Measurements from ENCODE around the gene PEX14.
A peak's percentile ranks its signal among the peaks of the same experiment; 100 is the strongest.

The PEX14 gene

DNA sequence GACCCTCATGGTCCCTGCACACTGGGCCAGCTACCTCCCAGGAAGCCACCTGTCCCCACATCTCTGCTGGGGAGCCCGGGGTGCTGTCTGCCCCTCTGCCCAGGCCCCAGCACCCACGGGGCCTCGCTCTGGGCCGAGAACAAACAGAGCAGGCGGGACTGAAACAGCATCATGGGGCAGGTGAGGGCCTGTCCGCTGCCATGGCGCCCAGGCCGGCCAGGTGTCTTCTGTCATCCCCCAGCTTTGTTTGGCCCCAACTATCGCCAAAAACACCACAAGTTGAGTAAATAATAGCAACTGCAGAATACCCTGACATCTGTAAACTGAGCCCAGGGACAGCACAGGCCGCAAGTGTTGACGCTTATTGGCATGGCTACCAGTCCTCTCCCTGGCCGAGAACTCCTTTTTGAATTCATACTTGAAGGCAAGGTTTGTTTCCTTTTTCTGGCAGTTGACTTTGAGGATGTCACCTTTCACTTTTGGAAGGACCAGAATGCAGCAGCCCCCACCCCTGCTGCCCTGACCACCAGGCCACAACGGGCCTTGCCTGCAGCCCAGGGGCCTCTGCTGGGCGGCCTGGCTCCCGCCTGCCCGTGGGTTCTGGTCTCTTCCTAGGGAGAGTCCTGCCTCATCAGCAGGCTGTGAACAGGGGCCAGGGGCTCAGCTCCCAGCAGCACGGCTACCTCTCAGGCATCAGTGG, 169.0 kb downstream of the PEX14 start:
- TF ChIP-seq, protein P1, sequence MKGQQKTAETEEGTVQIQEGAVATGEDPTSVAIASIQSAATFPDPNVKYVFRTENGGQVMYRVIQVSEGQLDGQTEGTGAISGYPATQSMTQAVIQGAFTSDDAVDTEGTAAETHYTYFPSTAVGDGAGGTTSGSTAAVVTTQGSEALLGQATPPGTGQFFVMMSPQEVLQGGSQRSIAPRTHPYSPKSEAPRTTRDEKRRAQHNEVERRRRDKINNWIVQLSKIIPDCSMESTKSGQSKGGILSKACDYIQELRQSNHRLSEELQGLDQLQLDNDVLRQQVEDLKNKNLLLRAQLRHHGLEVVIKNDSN (IDR thresholded peaks at IDR 0.05): no peak
- TF ChIP-seq, protein P2, sequence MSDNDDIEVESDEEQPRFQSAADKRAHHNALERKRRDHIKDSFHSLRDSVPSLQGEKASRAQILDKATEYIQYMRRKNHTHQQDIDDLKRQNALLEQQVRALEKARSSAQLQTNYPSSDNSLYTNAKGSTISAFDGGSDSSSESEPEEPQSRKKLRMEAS (IDR thresholded peaks at IDR 0.05): no peak
- no peak for TF ChIP-seq NFIC (IDR thresholded peaks at IDR 0.05)

DNA sequence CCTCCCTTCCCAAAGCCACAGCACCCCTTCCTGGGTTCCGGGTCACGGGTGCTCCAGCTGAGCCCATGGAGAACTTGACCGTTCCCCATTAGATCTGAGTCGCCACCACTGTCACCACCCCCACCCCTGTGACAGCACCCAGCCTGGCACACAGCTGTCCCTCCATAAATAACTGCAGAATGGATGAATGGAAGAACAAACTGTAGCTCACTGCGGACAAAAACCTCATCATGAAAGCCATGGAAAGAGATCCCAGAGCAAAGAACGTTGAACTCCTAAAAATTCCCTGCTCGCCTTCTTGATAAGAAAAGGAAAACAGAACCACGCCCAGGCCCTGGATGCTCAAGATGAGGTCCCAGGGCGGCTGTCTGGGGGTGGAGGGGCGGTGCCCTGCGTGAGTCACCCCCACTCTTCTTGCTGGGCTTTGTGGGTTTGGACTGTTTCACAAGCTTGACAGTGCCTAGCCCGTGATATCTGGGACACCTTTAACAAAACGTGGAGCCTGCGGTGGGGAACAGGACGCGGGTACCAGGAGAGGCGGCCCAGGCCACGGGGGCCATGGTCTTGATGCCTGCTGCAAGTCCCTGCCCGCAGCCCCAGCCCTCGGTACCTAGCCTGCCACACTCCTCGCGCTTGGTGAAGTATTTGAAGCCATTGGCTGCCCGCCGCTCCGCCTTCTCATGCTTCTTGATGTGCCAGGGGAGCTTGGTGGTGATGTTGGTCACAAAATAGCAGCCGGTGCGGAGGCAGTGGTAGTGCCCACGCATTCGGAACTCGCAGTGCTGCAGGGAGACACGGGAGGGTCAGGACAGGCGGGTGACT, 169.8 kb downstream of the PEX14 start:
- TF ChIP-seq YY1 (IDR thresholded peaks at IDR 0.05; ENCODE audit: low read depth): no peak

DNA sequence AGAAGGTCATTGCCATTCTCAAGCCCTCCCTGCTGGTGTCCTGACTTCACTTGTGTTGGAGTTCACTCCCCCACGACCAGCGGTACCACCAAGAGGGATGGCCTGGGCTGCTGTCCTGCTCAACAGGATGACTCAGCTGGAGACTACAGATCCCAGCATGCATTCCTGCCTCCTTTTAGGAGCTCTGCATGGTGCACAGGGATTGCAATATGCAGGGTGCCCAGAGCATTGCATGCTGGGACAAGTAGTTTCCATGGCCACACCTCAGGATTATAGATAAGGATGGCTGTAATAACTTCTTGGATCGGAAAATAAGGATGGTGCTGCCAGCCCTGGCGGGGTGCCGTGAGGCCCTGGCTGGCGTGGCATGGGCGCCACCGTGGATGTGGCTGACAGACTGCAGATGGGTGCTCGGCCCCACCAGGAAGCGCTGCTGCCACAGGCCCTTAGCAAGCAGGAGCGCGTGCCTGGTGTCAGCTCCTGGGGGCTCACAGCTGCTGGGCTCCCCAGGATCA, 171.7 kb downstream of the PEX14 start:
- 0 out of 2 replicates have a peak, but pooled peaks have one; percentile 36 for TF ChIP-seq YY1 (IDR thresholded peaks at IDR 0.05; ENCODE audit: low read depth)
- no peak for TF ChIP-seq EP300 (IDR thresholded peaks at IDR 0.05; ENCODE audit: borderline replicate concordance)

DNA sequence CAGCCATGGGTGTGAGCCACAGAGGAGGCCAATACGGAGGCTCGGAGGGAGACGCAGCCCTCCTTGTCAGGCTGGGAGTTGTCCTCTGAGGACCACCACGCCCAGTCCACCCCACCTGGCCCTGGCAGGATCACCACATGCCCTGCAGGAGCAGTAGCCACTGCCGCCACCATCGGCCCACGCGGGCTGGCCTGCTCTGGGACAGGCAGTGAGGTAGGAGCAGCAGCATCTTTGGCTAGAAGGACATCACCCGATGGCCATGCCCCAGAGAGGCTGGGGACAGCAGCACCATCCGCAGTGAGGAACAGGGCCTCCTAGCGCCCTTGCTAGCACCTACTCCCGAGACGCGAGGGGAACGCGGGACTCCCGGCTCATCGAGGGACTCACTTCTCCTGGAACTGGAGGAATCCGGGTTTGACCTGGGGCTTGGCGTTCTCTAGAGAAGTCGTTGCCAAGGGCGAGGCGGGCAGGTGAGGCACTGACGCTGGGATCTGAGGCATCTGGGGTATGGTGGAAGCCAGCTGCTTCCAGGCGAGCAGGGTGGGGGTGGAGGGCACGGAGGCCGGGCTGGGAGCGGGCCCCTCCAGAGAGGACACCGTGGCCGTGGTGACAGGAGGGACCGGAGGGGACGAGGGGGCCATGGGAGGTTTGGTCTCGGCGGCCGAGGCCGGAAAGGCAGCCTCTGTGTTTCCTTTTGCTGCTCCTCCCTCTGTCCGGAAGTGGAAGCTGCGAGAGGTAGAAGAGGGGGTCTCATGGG, 172.8 kb downstream of the PEX14 start:
- TF ChIP-seq, protein P1 (IDR thresholded peaks at IDR 0.05): no peak
- TF ChIP-seq ZBTB7A (IDR thresholded peaks at IDR 0.05; ENCODE audit: low read depth) (no peak), EGR1 (IDR thresholded peaks at IDR 0.05) (no peak), TCF12 (IDR thresholded peaks at IDR 0.05; ENCODE audit: low read depth) (no peak), EP300 (IDR thresholded peaks at IDR 0.05; ENCODE audit: borderline replicate concordance) (no peak), YY1 (IDR thresholded peaks at IDR 0.05; ENCODE audit: low read depth) (no peak), CEBPB (IDR thresholded peaks at IDR 0.05) (no peak), RAD21 (IDR thresholded peaks at IDR 0.05; ENCODE audit: low read depth) (no peak), TAF1 (IDR thresholded peaks at IDR 0.05; ENCODE audit: low read depth) (no peak), CREB1 (IDR thresholded peaks at IDR 0.05; ENCODE audit: low read depth) (no peak), FOXM1 (IDR thresholded peaks at IDR 0.05; ENCODE audit: borderline replicate concordance, low read depth) (no peak), TEAD4 (IDR thresholded peaks at IDR 0.05) (no peak), NFIC (IDR thresholded peaks at IDR 0.05) (no peak)
- TF ChIP-seq, protein P2 (IDR thresholded peaks at IDR 0.05): no peak
- TF ChIP-seq, protein P3, sequence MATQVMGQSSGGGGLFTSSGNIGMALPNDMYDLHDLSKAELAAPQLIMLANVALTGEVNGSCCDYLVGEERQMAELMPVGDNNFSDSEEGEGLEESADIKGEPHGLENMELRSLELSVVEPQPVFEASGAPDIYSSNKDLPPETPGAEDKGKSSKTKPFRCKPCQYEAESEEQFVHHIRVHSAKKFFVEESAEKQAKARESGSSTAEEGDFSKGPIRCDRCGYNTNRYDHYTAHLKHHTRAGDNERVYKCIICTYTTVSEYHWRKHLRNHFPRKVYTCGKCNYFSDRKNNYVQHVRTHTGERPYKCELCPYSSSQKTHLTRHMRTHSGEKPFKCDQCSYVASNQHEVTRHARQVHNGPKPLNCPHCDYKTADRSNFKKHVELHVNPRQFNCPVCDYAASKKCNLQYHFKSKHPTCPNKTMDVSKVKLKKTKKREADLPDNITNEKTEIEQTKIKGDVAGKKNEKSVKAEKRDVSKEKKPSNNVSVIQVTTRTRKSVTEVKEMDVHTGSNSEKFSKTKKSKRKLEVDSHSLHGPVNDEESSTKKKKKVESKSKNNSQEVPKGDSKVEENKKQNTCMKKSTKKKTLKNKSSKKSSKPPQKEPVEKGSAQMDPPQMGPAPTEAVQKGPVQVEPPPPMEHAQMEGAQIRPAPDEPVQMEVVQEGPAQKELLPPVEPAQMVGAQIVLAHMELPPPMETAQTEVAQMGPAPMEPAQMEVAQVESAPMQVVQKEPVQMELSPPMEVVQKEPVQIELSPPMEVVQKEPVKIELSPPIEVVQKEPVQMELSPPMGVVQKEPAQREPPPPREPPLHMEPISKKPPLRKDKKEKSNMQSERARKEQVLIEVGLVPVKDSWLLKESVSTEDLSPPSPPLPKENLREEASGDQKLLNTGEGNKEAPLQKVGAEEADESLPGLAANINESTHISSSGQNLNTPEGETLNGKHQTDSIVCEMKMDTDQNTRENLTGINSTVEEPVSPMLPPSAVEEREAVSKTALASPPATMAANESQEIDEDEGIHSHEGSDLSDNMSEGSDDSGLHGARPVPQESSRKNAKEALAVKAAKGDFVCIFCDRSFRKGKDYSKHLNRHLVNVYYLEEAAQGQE (IDR thresholded peaks at IDR 0.05; ENCODE audit: low read depth): no peak

DNA sequence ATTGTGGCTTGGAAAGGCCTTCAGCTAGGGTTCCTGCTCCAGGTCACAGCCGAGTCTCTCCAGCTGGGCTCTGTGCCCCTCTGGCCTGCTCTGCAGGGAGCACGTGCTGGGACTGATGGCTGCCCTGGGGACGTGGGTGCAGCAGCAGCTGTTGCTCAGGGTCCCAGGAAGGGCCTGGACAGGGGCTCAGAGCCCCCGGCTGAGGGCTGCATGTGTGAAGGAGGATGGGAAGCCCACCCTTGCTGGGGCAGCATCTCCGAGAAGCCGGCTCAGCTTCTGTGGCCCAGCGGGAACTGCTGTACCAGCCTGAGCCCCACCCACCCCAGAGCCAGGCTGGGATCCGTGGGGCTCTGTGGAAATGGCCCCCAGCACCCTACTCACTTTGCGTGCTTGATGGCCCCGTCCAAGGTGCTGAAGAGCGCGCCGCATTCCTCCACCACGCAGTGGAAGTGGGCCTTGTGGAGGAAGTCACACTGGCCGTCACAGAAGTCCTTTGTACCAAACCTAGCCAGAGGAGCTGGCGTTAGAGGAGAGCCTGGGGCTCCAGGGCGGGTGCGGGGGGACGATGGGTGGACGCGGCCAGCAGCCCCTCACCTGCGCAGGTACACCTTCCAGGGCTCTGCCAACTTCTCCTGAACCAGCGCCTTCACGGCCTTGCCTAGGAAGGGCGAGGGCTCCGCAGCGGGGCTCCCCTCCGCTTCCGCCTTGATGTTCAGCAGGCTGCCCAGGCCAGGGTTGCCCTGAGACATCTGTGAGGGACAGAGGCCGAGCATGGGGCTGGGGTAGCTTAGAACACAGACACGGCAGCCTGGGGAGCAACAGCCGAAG, 174.2 kb downstream of the PEX14 start:
- TF ChIP-seq, protein P3 (IDR thresholded peaks at IDR 0.05; ENCODE audit: low read depth): peak; percentile 82
- no peak for TF ChIP-seq TAF1 (IDR thresholded peaks at IDR 0.05; ENCODE audit: low read depth)
- TF ChIP-seq CEBPB (IDR thresholded peaks at IDR 0.05): no peak

All from Ishikawa (cell line).